ENCODE results near the gene TBC1D23.

- TF ChIP-seq ZNF580 (CRISPR knock-in tag; IDR thresholded peaks at IDR 0.05; ENCODE audit: borderline replicate concordance, low read depth) (no peak), ZNF441 (CRISPR knock-in tag; IDR thresholded peaks at IDR 0.05; ENCODE audit: borderline replicate concordance) (no peak), BRD4 (CRISPR knock-in tag; IDR thresholded peaks at IDR 0.05) (no peak), TAF1 (CRISPR knock-in tag; IDR thresholded peaks at IDR 0.05) (no peak), NFIC (IDR thresholded peaks at IDR 0.05; ENCODE audit: low read length) (no peak), FOXK1 (CRISPR knock-in tag; IDR thresholded peaks at IDR 0.05; ENCODE audit: borderline replicate concordance, low read depth) (no peak)
These were observed 44.1 kb upstream of the TBC1D23 start for GRCh38 chr3:100216713-100217112.

Measured in HepG2 (cell line).